ENCODE results near the gene C2CD4C.

Gene C2CD4C

GRCh38 chr19:444677-445210, 35.8 kb upstream of the C2CD4C start:
- Histone ChIP-seq H3K27me3 (ENCODE audit: insufficient read depth, low read length) (no peaks in the 10 kb centered on the region), H2AFZ (ENCODE audit: low read depth, low read length) (no peak overlapping the region), H3K4me3 (ENCODE audit: low read length) (no peak overlapping the region), H3K36me3 (ENCODE audit: insufficient read depth, low read length) (no peaks in the 10 kb centered on the region), H3K9me3 (ENCODE audit: low read length) (no peaks in the 10 kb centered on the region), H3K4me1 (ENCODE audit: insufficient read depth, low read length) (no peaks in the 10 kb centered on the region)

GRCh38 chr19:443005-443404, 34.1 kb upstream of the C2CD4C start:
- no peak overlapping the region for H2AFZ ChIP-seq (ENCODE audit: low read depth, low read length)
- H3K9me3 ChIP-seq (ENCODE audit: low read length), result no peaks in the 10 kb centered on the region
- H3K4me1 ChIP-seq (ENCODE audit: insufficient read depth, low read length), result no peaks in the 10 kb centered on the region
- H3K4me3 ChIP-seq (ENCODE audit: low read length), result no peak overlapping the region
- H3K27me3 ChIP-seq (ENCODE audit: insufficient read depth, low read length), result no peaks in the 10 kb centered on the region
- no peaks in the 10 kb centered on the region for H3K36me3 ChIP-seq (ENCODE audit: insufficient read depth, low read length)

GRCh38 chr19:442085-442484, 33.1 kb upstream of the C2CD4C start:
- Histone ChIP-seq H2AFZ (ENCODE audit: low read depth, low read length) (no peak overlapping the region), H3K27me3 (ENCODE audit: insufficient read depth, low read length) (no peaks in the 10 kb centered on the region), H3K9me3 (ENCODE audit: low read length) (no peaks in the 10 kb centered on the region), H3K4me3 (ENCODE audit: low read length) (no peak overlapping the region), H3K4me1 (ENCODE audit: insufficient read depth, low read length) (no peaks in the 10 kb centered on the region), H3K36me3 (ENCODE audit: insufficient read depth, low read length) (no peaks in the 10 kb centered on the region)

- no peak overlapping the region for H3K4me3 ChIP-seq (ENCODE audit: low read length)
- H3K36me3 ChIP-seq (ENCODE audit: insufficient read depth, low read length), result no peaks in the 10 kb centered on the region
- H3K4me1 ChIP-seq (ENCODE audit: insufficient read depth, low read length), result no peaks in the 10 kb centered on the region
- H3K27me3 ChIP-seq (ENCODE audit: insufficient read depth, low read length), result no peaks in the 10 kb centered on the region
- H3K9me3 ChIP-seq (ENCODE audit: low read length), result peaks cover 2% of the 10 kb centered on the region
- H2AFZ ChIP-seq (ENCODE audit: low read depth, low read length), result no peak overlapping the region
These were observed 32.4 kb upstream of the C2CD4C start for GRCh38 chr19:441213-441836.

GRCh38 chr19:440391-441212, 31.7 kb upstream of the C2CD4C start:
- Histone ChIP-seq H2AFZ (ENCODE audit: low read depth, low read length) (no peak overlapping the region), H3K4me1 (ENCODE audit: insufficient read depth, low read length) (no peaks in the 10 kb centered on the region), H3K27me3 (ENCODE audit: insufficient read depth, low read length) (no peaks in the 10 kb centered on the region), H3K4me3 (ENCODE audit: low read length) (no peak overlapping the region), H3K36me3 (ENCODE audit: insufficient read depth, low read length) (no peaks in the 10 kb centered on the region), H3K9me3 (ENCODE audit: low read length) (peaks cover 2% of the 10 kb centered on the region)

GRCh38 chr19:439167-439900, 30.4 kb upstream of the C2CD4C start:
- Histone ChIP-seq H3K4me3 (ENCODE audit: low read length) (no peak overlapping the region), H3K9me3 (ENCODE audit: low read length) (peaks cover 3% of the 10 kb centered on the region), H3K27me3 (ENCODE audit: insufficient read depth, low read length) (no peaks in the 10 kb centered on the region), H3K4me1 (ENCODE audit: insufficient read depth, low read length) (no peaks in the 10 kb centered on the region), H2AFZ (ENCODE audit: low read depth, low read length) (no peak overlapping the region), H3K36me3 (ENCODE audit: insufficient read depth, low read length) (peaks cover 1% of the 10 kb centered on the region)

- Histone ChIP-seq H3K4me1 (ENCODE audit: insufficient read depth, low read length) (no peaks in the 10 kb centered on the region), H2AFZ (ENCODE audit: low read depth, low read length) (no peak overlapping the region), H3K36me3 (ENCODE audit: insufficient read depth, low read length) (peaks cover 5% of the 10 kb centered on the region), H3K27me3 (ENCODE audit: insufficient read depth, low read length) (no peaks in the 10 kb centered on the region), H3K4me3 (ENCODE audit: low read length) (no peak overlapping the region), H3K9me3 (ENCODE audit: low read length) (peaks cover 6% of the 10 kb centered on the region)
These were observed 29.5 kb upstream of the C2CD4C start for GRCh38 chr19:438416-438958.

GRCh38 chr19:437041-437440, 28.1 kb upstream of the C2CD4C start:
- Histone ChIP-seq H3K27me3 (ENCODE audit: insufficient read depth, low read length) (no peaks in the 10 kb centered on the region), H3K4me3 (ENCODE audit: low read length) (no peak overlapping the region), H3K4me1 (ENCODE audit: insufficient read depth, low read length) (no peaks in the 10 kb centered on the region), H3K9me3 (ENCODE audit: low read length) (peaks cover 6% of the 10 kb centered on the region), H2AFZ (ENCODE audit: low read depth, low read length) (no peak overlapping the region), H3K36me3 (ENCODE audit: insufficient read depth, low read length) (peaks cover 5% of the 10 kb centered on the region)

GRCh38 chr19:436413-436950, 27.5 kb upstream of the C2CD4C start:
- Histone ChIP-seq H3K36me3 (ENCODE audit: insufficient read depth, low read length) (peaks cover 5% of the 10 kb centered on the region), H3K4me1 (ENCODE audit: insufficient read depth, low read length) (no peaks in the 10 kb centered on the region), H3K27me3 (ENCODE audit: insufficient read depth, low read length) (no peaks in the 10 kb centered on the region), H2AFZ (ENCODE audit: low read depth, low read length) (no peak overlapping the region), H3K9me3 (ENCODE audit: low read length) (peaks cover 6% of the 10 kb centered on the region), H3K4me3 (ENCODE audit: low read length) (no peak overlapping the region)

GRCh38 chr19:435707-436412, 26.9 kb upstream of the C2CD4C start:
- Histone ChIP-seq H3K4me1 (ENCODE audit: insufficient read depth, low read length) (no peaks in the 10 kb centered on the region), H3K4me3 (ENCODE audit: low read length) (no peak overlapping the region), H3K27me3 (ENCODE audit: insufficient read depth, low read length) (no peaks in the 10 kb centered on the region), H3K36me3 (ENCODE audit: insufficient read depth, low read length) (peaks cover 5% of the 10 kb centered on the region), H3K9me3 (ENCODE audit: low read length) (peaks cover 7% of the 10 kb centered on the region), H2AFZ (ENCODE audit: low read depth, low read length) (no peak overlapping the region)

- Histone ChIP-seq H3K27me3 (ENCODE audit: insufficient read depth, low read length) (no peaks in the 10 kb centered on the region), H3K36me3 (ENCODE audit: insufficient read depth, low read length) (peaks cover 5% of the 10 kb centered on the region), H3K4me3 (ENCODE audit: low read length) (no peak overlapping the region), H3K9me3 (ENCODE audit: low read length) (peaks cover 10% of the 10 kb centered on the region), H2AFZ (ENCODE audit: low read depth, low read length) (no peak overlapping the region), H3K4me1 (ENCODE audit: insufficient read depth, low read length) (no peaks in the 10 kb centered on the region)
These were observed 26.2 kb upstream of the C2CD4C start for GRCh38 chr19:435056-435706.
